GM18526 (cell line): ENCODE measurements around the gene QARS1.

Source experiments
- POLR2A ChIP-seq: IDR thresholded peaks from 3 replicates; pipeline ENCODE4 v1.6.1; 2011; ENCODE audit not compliant: insufficient read length; ENCODE audit errors: extremely low read depth

The QARS1 gene

GRCh38 chr3:49098910-49099630, 5.5 kb downstream of the QARS1 start:
- no peak for TF ChIP-seq POLR2A

GRCh38 chr3:49098429-49098828, 6.1 kb downstream of the QARS1 start:
- no peak for TF ChIP-seq POLR2A

- TF ChIP-seq POLR2A = peak; percentile 78
These were observed 10.4 kb downstream of the QARS1 start, which contains the start of gene QRICH1 for GRCh38 chr3:49093853-49094767. QRICH1 (minus strand) TSS chr3:49094071; CDS start chr3:49077017, 17,054 bp downstream.

GRCh38 chr3:49092938-49093852, 11.4 kb downstream of the QARS1 start:
- TF ChIP-seq POLR2A = no peak

- TF ChIP-seq POLR2A = no peak
These were observed 23.1 kb downstream of the QARS1 start for GRCh38 chr3:49081429-49081828.

GRCh38 chr3:49079270-49079669, 25.3 kb downstream of the QARS1 start:
- no peak for TF ChIP-seq POLR2A

- no peak for TF ChIP-seq POLR2A
These were observed 27.9 kb downstream of the QARS1 start for GRCh38 chr3:49076646-49077045.

GRCh38 chr3:49076116-49076515, 28.4 kb downstream of the QARS1 start:
- TF ChIP-seq POLR2A = no peak

GRCh38 chr3:49058011-49058410, 46.5 kb downstream of the QARS1 start:
- TF ChIP-seq POLR2A = no peak

- no peak for TF ChIP-seq POLR2A
These were observed 47.3 kb downstream of the QARS1 start for GRCh38 chr3:49057268-49057667.

- no peak for TF ChIP-seq POLR2A
These were observed 50.2 kb downstream of the QARS1 start for GRCh38 chr3:49054344-49054862.

- TF ChIP-seq POLR2A = no peak
These were observed 51.0 kb downstream of the QARS1 start for GRCh38 chr3:49053543-49053942.
